HG03103 (cell line): ENCODE results near the gene TMX2.
"Not testable (repeated sequence)": the region's sequence is repeated elsewhere in the genome, so short reads cannot be mapped to it uniquely, and the experiment has no call there.

ENCODE experiments used
- ATAC-seq: cut with Tn5 transposase; IDR thresholded peaks from one replicate; pipeline ENCODE4 v1.9.1; 2021; ENCODE audit warnings: low read depth; ENCODE audit not compliant: unreplicated experiment

TMX2 gene

GRCh38 chr11:57712256-57713150, at the start of gene TMX2:
Gene TMX2, plus strand, starts transcription at chr11:57712593. Its CDS starts 26 bp downstream, at chr11:57712619.
- ATAC-seq: peak; percentile 93

DNA sequence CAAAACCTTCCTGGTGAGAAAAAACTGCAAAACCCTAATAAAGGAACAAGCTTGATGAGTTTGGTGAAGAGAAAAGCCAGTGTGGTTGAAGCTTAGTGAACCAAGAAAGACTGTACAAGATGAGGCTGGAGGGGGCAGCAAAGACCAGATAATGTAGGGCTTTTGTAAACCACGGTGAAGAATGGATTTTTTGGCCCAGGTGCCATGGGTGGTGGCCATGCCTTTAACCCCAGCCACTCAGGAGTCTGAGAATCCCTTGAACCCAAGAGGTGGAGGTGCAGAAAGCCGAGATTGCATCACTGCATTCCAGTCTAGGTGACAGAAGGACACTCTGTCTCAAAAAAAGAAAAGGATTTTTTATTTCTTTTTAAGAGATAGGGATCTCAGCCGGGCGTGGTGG, 49.5 kb upstream of the TMX2 start:
- no peak for ATAC-seq

GRCh38 chr11:57663975-57664374, 48.4 kb upstream of the TMX2 start:
- ATAC-seq: no peak

GRCh38 chr11:57667117-57667735, 45.2 kb upstream of the TMX2 start:
- ATAC-seq: peak; percentile 44

DNA sequence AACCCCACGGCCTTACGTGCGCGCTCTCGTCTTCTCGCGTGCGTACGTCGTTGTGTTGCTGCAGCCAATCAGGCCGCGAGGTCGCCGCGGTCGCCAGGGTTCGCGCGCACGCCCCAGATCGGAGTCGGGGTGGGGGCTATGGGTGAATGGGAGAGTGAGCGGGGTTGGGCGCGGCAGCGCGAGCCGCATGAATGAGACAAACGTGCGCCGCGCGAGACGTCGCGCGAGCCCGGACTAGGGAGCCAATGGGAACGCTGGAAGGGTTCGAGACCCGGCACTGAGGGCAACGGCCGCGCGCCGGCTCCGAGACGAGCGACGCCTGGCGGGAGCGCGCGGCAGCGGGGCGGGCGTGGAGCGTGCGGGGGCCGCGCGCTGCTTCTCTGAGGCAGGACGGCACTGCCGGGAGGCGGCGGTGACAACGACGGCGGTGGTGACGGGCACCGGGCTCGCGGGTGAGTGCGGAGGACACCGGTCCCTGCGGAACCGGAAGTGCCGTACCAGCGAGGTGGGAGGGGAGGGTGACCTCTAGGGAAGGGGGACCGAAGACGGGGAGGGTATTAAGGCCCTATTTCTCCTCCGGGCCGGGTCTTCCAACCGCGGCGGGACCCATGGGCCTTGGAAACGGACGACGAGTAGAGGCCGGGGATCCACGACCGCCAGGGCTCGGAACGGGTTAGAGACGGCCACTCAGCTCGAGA, 44.5 kb upstream of the TMX2 start, which contains the start of gene ZDHHC5:
ZDHHC5 (plus strand) TSS at position 379 of the 698 bp plus-strand sequence. CDS start 4,977 bp downstream, outside the sequence.
- peak; percentile 77 for ATAC-seq

- ATAC-seq: peak; percentile 3
Measured at GRCh38 chr11:57668434-57668782, 44.0 kb upstream of the TMX2 start.

GRCh38 chr11:57674251-57674650, 38.1 kb upstream of the TMX2 start:
- ATAC-seq: no peak

DNA sequence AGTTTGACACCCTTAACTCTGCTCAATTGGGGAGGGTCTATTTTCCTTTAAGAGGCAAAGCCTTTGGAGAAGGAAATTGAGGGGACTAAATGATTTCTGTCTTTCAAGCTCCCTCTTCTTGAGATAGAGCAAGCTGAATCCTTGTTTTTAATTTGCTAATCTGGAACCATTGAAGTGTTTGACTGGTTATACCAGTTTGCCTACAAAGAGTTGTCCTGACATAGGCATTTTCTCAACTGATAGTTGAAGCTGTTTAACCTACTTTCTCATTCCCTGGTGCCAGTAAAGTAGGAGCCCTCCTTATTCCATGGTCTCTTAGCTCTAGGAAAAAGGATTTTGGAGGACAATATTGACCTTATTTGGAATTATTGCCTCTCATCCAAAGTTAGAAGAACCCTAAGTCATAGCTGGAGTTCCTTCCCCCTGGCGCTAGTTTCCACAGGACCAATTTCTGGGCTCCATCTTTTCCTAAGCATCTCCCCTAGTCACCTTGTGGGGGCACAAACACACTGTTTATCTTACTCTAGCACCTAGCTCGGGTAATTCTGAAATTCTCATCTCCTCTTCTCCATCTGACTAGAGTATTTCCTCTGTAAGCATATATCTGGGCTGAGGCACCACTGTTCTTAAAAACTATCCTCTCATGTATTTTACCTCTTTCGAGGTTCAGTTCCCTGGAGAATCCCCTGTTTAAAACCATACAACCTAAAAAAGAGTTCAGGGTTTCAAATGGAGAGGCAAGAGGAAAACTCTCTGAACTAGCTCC, 37.0 kb upstream of the TMX2 start:
- ATAC-seq: no peak

- no peak for ATAC-seq
Measured at GRCh38 chr11:57679396-57679795, 33.0 kb upstream of the TMX2 start.

- no peak for ATAC-seq
Measured at GRCh38 chr11:57680552-57680874, 31.9 kb upstream of the TMX2 start.

GRCh38 chr11:57681168-57681567, 31.2 kb upstream of the TMX2 start:
- no peak for ATAC-seq

- not testable (repeated sequence) for ATAC-seq
Measured at GRCh38 chr11:57690474-57690873, 21.9 kb upstream of the TMX2 start.

GRCh38 chr11:57698843-57699365, 13.5 kb upstream of the TMX2 start:
- ATAC-seq: no peak

DNA sequence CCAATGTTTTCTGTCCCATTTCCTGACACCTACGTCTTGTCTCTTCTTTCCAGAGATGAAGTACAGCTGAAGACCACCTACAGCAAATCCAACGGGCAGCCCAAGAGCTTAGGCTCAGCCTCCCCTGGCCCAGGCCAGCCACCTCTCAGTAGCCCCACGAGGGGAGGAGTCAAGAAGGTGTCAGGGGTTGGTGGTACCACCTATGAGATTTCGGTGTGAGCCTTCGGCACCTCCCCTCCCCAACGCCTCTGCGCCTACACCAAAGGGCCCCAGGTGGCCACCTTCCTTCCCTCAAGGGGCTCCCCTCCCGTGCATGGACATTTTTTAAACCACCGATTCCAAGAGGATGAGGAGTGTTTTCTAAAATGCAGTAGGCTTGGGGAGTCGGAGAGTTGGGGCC, 12.6 kb upstream of the TMX2 start:
- ATAC-seq: no peak

DNA sequence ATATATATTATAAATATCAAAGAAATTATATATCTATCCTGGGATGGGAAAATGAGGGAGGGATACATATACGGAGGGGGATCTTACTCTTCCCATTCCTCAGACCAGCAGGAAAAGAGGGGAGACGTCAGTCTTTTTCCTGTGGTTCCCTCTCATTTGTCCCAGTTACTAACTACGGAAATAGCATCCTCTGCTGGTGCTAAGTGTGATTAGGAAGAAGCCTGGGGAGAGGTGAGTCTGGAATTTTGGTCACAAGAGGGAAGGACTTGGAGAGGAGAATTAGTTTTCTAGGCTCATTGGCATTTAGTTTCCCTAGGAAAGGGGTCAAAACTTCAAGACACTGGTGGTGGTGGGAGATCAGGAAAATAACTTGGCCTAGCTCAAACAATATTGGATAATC, 12.0 kb upstream of the TMX2 start:
- no peak for ATAC-seq

DNA sequence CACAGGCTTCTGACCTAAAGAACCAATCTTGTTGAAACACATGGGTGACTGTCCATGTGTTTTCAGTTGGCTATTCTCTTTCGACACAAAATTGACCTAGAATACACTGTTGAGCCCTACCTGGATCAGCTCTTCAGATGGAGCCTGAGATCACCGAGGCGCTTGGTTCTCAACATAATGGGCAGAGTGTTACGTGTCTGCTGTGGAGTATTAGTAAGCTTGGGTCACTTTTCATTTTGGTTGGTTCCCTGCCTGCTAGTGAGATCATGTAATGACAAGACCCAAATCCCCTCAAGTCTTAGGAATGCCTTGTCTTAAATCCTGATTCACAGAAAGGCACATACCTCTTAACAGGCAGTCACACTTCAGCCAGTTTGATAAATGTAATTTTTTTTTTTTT, 9.1 kb upstream of the TMX2 start:
- no peak for ATAC-seq

GRCh38 chr11:57704932-57705331, 7.5 kb upstream of the TMX2 start:
- no peak for ATAC-seq

DNA sequence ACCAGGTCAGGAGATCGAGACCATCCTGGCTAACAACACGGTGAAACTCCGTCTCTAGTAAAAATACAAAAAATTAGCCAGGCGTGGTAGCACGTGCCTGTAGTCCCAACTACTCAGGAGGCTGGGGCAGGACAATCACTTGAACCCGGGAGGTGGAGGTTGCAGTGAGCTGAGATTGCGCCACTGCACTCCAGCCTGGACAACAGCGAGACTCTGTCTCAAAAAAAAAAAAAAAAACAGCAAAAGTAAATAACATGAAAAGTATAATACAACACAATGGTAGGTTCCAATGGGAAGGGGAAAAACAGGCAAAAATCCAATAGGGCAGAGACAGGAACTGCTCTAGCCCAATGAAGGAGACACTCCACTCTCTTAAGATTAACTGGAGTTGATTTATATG, 7.0 kb upstream of the TMX2 start:
- not testable (repeated sequence) for ATAC-seq

DNA sequence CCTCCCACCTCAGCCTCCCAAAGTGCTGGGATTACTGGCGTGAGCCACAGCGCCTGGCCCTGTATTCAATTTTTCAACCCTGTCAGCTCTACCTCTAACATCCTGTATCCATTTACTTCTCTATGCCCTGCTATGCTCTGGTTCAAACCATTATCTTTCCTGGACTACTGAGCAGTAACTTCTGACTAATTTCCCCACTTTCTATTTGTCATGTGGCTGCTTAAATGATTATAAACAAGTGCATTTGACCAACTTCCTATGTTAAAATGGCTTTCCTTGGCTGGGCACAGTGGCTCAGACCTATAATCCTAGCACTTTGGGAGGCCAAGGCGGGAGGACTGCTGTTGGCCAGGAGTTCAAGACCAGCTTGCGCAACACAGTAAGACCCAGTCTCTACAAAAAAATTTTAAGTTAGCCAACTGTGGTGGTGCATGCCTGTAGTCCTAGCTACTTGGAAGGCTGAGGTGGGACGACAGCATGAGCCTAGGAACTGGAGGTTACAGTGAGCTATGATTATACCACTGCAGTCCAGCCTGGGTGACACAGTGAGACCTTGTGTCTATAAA, 2.5 kb upstream of the TMX2 start:
- ATAC-seq: no peak
